SK-MEL-5 (cell line): ENCODE results near the gene SPIRE2. TPM values are rescaled to one million over a fixed set of nuclear protein-coding genes. Genes with fewer than 3 reads are reported as not detected.
"Not testable (repeated sequence)": the region's sequence is repeated elsewhere in the genome, so short reads cannot be mapped to it uniquely, and the experiment has no call there.

Experiments
- DNase-seq: peaks from one replicate; pipeline ENCODE4 v3.0.0-alpha.2; 2016; ENCODE audit warnings: low read depth, low spot score
- in situ Hi-C: cut with HindIII; loops from 2 replicates; pipeline ENCODE4 v1.10.0; 2016; ENCODE audit warnings: low sequenced_read_pairs, high pct_unique_total_duplicates, low pct_unique_long_range_greater_than_20kb
- total RNA-seq: library from RNA; depleted of rRNA; stranded (reverse); fragments of >200 nt; shearing (Covaris generic); gene quantifications from 2 replicates; pipeline ENCODE4 v1.2.3, GENCODE V29; 2014

The SPIRE2 gene
- total RNA-seq, 1 experiment from 2014 or later: 20.2 TPM

DNA sequence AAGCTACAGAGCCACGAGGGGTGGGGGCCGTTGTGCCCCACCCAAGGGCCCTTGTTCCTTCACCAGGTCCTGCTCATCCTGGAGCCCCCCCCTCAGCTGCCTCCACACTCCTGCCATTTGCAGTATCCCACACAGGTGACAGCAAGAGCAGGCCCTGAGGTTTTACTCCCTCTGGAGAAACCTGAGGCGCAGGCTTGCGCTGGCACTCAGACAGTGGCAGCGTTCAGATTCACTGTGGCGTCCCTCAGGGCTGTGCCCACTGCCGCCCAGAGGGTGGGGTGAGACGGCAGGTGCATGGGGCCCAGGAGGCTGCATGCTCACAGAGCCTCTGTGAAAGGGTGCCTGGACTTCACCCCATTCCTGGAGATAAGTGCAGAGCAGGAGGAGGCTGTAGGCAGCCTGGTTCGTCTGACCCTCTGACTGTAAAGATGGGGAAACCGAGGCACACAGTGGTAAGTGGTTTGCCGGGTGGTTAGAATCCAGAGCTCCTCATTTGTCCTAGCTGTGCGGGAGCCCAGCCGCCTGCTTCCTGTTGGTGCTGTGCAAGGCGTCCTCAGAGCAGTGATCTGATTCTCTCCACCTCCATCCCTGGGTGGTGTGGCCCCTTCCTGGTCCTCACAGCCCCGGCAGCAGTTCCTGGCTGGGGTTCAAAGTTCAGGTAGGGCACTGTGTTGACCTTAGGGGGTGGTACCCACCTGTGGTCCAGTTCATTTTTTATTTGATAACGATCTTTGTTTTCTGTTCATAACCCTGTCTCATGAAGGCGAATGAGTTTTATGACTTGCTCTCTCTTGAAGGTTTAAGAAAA lies 1.6 kb downstream of the SPIRE2 start:
- no peak for DNase-seq
- in situ Hi-C loops: no loop called here

DNA sequence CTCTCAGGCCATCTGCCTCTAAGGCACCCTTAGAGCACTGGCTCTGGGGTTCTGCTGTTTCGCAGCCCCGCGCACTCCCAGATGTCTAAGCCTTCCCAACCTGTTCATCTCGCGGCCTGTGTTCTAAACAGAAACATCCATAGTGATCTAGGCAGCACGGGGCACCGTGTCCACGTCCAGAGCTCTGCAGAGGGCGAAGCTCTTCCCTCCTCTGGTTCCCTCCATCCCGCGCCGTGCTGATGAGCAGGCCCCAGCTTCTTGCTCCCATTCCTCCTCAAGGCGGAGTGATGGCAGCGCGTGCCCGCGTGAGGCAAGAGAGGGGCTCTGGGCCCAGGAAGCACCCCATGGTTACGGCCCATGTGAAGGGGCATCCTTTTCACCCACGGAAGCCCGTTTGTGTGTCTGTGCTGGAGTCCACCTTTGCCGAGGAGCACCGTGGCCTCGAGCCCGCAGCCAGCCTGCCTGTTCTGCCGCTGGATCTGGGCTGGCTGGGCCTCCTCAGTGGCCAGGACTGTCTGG lies 3.6 kb downstream of the SPIRE2 start:
- in situ Hi-C loops: no loop called here
- DNase-seq: no peak

DNA sequence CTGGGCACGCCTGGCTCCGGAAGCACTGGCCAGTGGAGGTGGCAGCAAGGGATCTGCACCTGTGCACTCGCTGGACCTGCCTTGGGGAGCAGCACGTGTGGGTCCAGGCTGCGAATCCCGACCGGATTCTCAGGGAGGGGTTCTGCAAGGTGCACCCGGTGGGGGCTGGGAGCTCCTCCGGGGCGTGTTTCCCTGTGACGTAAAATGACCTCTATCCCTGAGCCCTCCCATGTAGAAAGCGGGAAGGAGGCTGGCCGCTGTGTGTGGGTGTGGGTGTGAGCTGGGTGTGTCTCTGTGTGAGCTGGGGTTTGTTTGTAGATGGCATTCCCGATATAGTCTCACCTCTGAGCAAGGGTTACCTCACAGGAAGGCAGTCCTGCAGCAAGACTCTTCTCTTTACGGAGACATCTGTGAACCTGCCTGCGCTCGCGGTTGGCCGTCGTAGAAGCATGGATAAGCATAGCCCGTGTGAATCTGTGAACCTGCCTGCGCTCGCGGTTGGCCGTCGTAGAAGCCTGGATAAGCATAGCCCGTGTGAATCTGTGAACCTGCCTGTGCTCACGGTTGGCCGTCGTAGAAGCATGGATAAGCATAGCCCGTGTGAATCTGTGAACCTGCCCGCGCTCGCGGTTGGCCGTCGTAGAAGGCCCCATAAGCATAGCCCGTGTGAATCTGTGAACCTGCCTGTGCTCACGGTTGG lies 5.5 kb downstream of the SPIRE2 start:
- in situ Hi-C loops, DNase-seq: not testable (repeated sequence)

DNA sequence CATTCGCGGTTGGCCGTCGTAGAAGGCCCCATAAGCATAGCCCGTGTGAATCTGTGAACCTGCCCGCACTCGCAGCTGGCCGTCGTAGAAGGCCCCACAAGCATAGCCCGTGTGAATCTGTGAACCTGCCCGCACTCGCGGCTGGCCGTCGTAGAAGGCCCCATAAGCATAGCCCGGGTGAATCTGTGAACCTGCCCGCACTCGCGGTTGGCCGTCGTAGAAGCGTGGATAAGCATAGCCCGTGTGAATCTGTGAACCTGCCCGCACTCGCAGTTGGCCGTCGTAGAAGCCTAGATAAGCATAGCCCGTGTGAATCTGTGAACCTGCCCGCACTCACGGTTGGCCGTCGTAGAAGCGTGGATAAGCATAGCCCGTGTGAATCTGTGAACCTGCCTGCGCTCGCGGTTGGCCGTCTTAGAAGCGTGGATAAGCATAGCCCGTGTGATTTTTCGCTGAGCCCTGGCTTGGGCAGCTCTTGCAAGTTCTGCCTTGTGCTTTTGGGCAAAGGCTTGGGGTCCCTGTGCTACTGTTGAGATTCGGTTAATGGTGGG lies 6.6 kb downstream of the SPIRE2 start:
- in situ Hi-C loops, DNase-seq: not testable (repeated sequence)

DNA sequence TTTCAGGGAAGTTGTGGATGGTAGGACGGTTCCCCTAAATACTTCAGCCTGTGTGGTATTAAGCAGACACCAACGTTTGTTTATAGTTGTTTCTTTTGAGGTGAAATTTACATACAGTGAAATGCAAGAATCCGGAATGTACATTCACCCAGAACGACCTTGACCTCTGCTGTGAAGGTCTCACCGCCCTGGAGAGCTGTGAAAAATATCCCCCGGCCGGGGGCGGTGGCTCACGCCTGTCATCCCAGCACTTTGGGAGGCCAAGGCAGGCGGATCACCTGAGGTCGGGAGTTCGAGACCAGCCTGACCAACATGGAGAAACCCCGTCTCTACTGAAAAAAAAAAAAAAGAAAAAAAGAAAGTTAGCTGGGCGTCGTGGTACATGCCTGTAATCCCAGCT lies 8.2 kb downstream of the SPIRE2 start:
- in situ Hi-C loops, DNase-seq: not testable (repeated sequence)

DNA sequence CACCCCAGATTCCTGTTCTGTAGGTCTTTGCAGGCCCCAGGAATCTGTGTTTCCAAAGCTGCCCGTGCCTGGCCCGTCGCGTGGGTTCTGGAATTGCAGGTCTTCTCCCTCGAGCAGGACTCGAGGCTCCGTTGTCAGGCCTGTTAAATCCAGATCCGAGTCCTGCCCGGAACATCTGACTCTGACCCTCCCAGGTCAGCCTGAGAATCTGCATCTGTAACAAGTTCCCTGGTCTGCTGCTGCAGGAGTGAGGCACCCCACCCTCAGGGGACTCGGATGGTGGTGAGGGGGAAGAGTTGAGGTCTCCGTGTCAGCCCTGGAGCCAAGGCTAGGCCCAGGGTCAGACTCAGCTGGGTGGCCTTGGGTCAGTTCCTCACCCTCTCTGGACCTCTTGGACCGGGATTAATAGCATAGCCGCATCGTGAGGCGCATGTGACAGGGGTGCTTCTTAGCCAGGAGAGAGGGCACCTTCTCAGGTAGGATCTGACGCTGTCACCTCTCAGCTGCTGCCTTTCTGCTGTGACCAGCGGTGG lies 8.8 kb downstream of the SPIRE2 start:
- in situ Hi-C loops: no loop called here

DNA sequence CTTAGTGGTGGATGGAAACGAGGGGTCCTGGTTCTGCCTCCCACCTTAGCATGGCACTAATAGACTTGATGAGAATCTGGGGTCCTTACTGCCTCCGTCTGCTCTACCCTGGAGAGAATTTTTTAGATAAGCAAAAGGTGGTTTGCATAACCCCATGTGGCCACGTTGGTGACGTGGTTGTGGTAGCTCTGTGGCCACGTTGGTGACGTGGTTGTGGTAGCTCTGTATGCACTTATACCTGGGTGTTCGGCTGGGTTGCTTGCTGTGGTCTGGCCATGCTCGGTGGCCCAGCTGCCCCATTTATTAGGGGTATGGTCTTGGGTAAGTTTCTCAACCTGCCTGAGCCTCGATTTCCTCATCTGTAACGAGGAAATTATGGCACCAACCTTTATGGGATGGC lies 13.0 kb downstream of the SPIRE2 start:
- in situ Hi-C loops: no loop called here
- DNase-seq: no peak

More for the DNA sequence above, 8.8 kb downstream of the SPIRE2 start:
- DNase-seq: no peak

DNA sequence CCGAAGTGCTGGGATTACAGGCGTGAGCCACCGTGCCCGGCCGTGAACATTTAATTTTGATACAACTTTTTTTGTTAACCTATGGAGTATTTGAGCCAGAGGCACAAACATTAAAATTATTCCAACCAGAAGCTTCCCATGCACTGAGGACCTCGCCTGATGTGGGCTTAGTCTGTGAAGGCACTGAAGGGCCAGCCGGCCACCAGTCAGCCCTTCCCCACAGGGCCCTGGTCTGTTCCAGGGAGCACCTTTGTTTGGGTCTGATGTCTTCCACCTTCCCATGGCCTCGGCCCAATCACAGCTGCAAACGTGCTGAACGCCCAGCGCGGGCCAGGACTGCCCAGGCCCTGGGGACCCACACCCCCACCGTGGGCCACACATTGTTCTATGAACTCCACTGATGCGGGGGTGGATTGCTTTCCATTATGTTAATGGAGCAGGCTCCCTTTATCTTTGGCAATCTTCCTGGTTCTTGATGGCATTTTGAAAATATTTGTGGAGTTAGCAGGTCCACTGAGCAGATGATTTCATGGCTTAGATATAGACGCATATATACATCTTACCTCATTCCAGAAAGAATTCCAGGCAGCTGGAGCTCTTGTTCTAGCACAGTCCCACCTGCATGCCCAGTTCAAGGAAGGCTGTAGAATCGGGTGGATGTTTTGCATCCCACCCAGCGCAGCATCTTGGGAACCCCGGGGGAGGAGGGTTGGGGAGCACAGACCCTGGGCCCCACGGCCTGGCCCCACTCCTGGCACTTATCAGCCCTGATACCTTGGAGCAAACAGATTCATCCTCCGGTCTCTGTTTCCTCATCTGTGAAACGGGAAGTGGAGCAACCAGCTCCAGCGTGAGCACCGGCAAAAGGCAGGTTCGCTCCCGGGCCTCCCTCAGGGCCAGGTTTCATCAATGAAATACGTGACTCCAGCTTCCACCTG lies 14.5 kb downstream of the SPIRE2 start:
- DNase-seq: no peak
- in situ Hi-C loops: no loop called here

DNA sequence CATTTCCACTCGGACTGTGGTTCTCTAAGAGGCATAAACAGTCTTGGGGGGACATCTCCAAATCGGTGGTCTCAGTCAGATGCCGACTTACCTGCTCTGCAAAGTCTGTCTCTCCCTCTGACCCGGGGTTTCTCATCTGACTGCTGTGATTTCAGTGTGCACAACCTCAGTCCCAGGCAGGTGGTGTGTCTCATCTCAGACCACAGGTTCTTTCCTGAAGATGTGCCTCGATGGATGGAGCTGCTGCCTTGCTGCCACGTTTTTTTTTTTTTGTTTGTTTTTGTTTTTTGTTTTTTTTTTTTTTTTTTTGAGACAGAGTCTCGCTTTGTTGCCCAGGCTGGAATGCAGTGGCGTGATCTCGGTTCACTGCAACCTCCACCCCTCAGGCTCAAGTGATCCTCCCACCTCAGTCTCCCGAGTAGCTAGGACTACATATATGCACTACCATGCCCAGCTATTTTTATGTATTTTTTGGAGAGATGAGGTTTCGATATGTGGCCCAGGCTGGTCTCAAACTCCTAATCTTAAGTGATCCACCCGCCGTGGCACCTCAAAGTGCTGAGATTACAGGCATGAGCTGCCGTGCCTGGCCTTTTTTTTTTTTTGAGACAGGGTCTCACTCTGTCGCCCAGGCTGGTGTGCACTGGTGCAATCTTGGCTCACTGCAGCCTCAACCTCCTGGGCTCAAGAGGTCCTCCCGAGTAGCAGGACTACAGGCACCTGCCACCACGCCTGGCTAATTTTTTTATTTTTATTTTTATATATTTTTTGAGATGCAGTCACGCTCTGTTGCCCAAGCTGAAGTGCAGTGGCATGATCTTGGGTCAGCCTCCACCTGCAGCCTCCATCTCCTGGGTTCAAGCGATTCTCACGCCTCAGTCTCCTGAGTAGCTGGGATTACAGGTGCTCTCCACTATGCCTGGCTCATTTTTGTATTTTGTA lies 15.4 kb downstream of the SPIRE2 start:
- DNase-seq: no peak
- in situ Hi-C loops: no loop called here

DNA sequence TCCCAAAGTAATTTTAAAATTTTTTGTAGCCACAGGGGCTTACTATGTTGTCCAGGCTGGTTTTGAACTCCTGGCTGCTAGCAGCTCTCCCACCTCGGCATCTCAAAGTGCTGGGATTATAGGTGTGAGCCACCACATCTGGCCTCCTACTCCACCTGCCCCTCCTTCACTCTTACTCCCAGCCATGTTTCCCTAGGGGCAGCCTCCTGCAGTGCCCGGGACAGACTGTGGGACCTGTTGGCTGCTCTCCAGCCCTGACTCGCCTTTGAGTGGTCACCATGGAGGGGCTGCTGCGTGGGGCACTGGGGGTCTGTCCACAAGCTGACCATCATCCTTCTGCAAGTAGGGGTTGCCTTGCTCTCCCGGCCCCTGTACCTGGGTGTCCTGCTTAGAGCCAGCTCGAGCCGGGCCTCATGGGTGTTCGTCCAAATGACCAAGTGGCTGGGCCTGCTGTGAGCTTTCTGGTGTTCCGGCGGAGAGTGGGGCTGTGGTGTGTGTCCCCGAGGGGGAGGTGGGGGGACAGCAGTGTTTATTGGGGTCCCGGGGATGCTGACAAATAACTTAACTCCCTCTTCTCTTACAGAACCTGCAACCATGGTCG lies 16.6 kb downstream of the SPIRE2 start:
- DNase-seq: no peak
- in situ Hi-C loops: no loop called here

DNA sequence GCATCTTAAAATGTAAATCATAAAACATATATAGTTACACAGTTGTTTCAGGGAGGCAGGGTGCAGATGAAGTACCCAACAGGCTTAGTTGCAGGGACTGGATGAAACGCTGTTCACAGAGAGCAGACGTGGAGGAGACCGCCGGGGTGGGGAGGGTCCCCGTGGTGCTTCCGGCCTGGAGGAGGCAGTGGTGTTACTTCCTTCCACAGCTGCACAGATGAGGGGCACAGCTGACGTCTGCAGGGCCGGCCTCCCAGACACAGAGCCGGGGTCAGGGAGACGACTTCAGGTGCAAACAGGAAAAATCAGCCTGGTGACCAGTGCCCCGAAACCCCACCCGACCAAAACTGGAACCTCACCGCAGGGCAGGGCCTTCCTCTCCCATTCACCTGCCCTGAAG lies 17.1 kb downstream of the SPIRE2 start:
- in situ Hi-C loops: no loop called here
- no peak for DNase-seq

DNA sequence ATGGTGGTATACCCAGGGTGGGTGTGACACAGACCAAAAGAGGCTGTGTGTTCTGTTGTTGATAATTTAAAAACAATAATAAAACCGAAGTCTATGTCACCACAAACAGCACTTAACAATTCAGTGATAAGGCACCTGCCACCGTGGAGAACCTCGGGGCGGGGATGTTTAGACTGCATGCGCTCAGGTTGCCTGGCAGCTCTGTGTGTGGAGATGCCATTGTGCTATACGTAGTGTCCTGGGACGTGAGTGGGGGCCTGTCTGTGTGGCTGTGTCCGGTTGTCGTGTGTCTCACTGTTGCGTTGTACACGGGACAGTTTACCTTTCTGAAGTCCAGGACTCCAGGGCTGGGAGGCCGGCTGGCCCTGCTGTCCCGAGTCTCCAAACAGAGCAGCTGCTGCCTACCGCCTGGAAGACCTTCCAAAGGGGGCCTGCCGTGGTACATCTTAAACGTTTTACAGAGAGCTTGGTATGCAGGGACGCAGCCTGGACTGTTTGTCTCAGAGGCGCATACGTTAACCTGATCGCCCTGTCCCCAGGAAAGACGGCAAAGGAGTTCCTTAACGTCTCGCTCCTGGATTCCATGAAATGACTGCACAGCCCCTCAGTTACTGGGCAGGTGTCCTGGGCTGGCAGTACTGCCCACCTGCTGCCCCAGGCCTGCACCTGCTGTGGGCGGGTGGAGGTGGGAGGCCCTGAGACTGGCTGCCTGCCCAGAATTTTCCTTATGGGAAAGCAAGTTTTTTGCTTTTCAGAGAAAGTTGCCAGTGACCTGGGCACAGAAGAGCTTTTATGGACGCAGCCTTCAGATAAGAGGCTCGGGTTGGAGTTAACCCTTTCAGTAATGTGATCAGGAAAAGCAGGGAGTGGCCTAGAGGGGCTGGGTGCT lies 19.0 kb downstream of the SPIRE2 start:
- in situ Hi-C loops: no loop called here
- no peak for DNase-seq

DNA sequence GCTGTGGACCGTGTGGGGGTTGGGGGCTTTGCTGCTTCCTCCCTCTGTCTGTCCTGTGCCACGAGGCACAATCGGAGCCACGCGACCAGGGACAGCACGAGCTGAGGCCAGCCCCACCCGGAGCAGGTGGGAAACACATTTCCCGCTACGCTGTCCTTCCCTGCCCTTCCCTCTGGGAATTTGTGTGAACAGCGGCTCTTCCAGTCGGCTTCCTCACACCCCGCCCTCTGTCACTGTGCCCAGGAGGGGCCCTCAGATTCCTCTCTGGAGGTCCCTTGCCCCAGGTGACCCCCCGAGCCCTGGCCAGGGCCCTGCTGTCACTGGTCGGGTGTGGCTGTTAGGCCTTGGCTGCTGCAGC lies 19.6 kb downstream of the SPIRE2 start:
- DNase-seq: no peak
- in situ Hi-C loops: no loop called here

DNA sequence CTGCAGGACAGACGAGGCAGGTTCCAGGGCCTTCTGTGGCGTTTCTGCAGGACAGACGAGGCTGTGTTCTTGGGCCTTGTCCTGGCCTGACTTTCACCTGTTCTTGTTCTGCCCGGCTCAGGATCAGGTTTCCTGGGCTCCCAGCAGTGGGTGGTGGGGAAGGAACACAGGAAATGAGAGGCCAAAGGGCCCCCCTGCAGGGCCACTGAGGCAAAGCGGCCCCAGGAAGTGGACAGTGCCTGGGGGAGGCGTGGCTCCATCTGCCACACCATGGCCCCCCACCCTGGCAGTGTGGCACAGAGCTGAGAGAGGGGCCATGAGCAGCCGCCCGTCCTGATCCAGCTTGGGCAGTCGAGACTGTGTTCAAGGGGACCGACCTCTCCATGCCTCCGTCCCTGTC lies 20.7 kb downstream of the SPIRE2 start:
- DNase-seq: no peak
- in situ Hi-C loops: no loop called here

DNA sequence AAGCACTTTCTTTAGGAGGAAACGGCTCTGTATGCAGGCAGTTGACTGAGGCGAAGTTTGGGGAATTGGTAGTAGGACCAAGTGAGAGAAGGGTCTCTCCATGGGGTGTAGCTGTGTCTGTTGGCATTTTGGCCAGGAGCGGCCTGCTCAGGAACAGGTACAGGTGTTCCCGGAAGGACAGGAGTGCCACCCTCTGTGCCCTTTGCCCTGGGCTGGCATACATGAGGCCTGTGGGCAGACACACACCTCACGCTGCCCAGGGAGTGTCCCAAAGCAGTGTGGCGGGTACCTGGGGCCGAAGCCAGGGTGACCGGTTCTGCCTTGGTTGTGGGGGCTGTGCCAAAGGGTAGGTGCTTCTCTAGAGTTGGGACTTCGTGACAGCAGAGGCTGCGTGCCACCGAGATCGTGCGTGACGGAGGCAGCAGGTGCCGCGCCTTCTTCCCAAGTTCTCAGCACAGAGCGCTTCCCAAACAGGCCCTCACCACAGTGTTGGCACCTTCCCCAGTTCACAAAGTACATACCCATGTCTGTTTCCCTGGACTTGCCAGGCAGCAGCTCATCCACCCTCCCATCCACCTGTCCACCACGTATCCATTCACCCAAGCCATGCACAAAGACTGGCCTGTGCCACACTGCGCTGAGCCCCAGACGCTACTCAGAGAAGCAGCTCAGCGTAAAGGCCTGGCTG lies 25.2 kb downstream of the SPIRE2 start:
- in situ Hi-C loops: no loop called here
- DNase-seq: no peak
